IMR-90 (cell line): ENCODE results near the gene KDM2B. TPM values are rescaled to one million over a fixed set of nuclear protein-coding genes. Genes with fewer than 3 reads are reported as not detected.

Experiments
- ATAC-seq: fragments of 200-7000 bp; cut with Tn5 transposase; 2 replicates; pipeline ENCODE4 v1.9.1; 2020; ENCODE audit warnings: low read depth, mild to moderate bottlenecking, moderate library complexity
- BruUV-seq: library from RNA; stranded (reverse); fragments of 400-500 nt; replicated peaks from 2 replicates; lab custom pipeline; 2021; lab: Mats Ljungman, UMichigan
- CTCF ChIA-PET: fragments of 300-600 bp; formaldehyde crosslinking; extraction: SDS; loops from one replicate; lab custom pipeline; 2021; ENCODE audit warnings: antibody characterized with exemption; lab: Yijun Ruan, JAX
- POLR2A ChIA-PET: fragments of 300-600 bp; sonication (Branson Sonifier 250); formaldehyde crosslinking; loops from one replicate; lab custom pipeline; 2022; ENCODE audit warnings: antibody characterized with exemption; ENCODE audit not compliant: unreplicated experiment; lab: Charles Lee
- DNase-seq: peaks from one replicate; pipeline ENCODE4 v3.0.0; 2013
- H2AFZ ChIP-seq: replicated peaks from 2 replicates; pipeline ENCODE3; 2013; ENCODE audit warnings: low read length, mild to moderate bottlenecking; ENCODE audit not compliant: poor library complexity
- H2AK5ac ChIP-seq: 2 replicates; pipeline ENCODE4 v1.6.1; 2013; ENCODE audit warnings: low read depth, low read length, inconsistent platforms
- H2AK9ac ChIP-seq: replicated peaks from 2 replicates; pipeline ENCODE3; 2013; ENCODE audit warnings: mild to moderate bottlenecking, low read depth, low read length, moderate library complexity; ENCODE audit not compliant: poor library complexity
- H2BK120ac ChIP-seq: 2 replicates; pipeline ENCODE4 v1.6.1; 2013; ENCODE audit warnings: low read depth, low read length, inconsistent platforms
- H2BK15ac ChIP-seq: 3 replicates; pipeline ENCODE4 v1.6.1; 2013; ENCODE audit warnings: low read depth, low read length, inconsistent platforms
- H2BK20ac ChIP-seq: 2 replicates; pipeline ENCODE4 v1.6.1; 2013; ENCODE audit warnings: low read depth, mild to moderate bottlenecking, inconsistent platforms, low read length, moderate library complexity
- H2BK5ac ChIP-seq: 2 replicates; pipeline ENCODE4 v1.6.1; 2013; ENCODE audit warnings: mild to moderate bottlenecking, low read depth, low read length, inconsistent platforms; ENCODE audit not compliant: poor library complexity, severe bottlenecking
- H3K14ac ChIP-seq: replicated peaks from 2 replicates; pipeline ENCODE4 v1.6.1; 2013; ENCODE audit warnings: low read depth, low read length, inconsistent platforms
- H3K18ac ChIP-seq: 2 replicates; pipeline ENCODE4 v1.6.1; 2013; ENCODE audit warnings: low read depth, low read length, control low read depth
- H3K23ac ChIP-seq: 2 replicates; pipeline ENCODE4 v1.6.1; 2013; ENCODE audit warnings: low read depth, low read length, inconsistent platforms
- H3K27ac ChIP-seq: 2 replicates; pipeline ENCODE4 v1.5.1; 2013; ENCODE audit warnings: mild to moderate bottlenecking, control low read depth, low read length; ENCODE audit not compliant: insufficient read depth
- H3K27me3 ChIP-seq: 2 replicates; pipeline ENCODE4 v1.6.1; 2013; ENCODE audit warnings: low read length; ENCODE audit not compliant: control insufficient read depth, insufficient read depth
- H3K36me3 ChIP-seq: 2 replicates; pipeline ENCODE4 v1.6.1; 2013; ENCODE audit warnings: low read length, mixed read lengths; ENCODE audit not compliant: control insufficient read depth, insufficient read depth
- H3K4ac ChIP-seq: 2 replicates; pipeline ENCODE4 v1.6.1; 2013; ENCODE audit warnings: low read depth, low read length, inconsistent platforms
- H3K4me1 ChIP-seq: 2 replicates; pipeline ENCODE4 v1.6.1; 2013; ENCODE audit warnings: low read length, mixed read lengths; ENCODE audit not compliant: control insufficient read depth, insufficient read depth
- H3K4me2 ChIP-seq: 2 replicates; pipeline ENCODE4 v1.6.1; 2013; ENCODE audit warnings: low read depth, mild to moderate bottlenecking, control low read depth, low read length, moderate library complexity
- H3K4me3 ChIP-seq: 2 replicates; pipeline ENCODE4 v1.5.1; 2013; ENCODE audit warnings: low read depth, mild to moderate bottlenecking, control low read depth, low read length, moderate library complexity; ENCODE audit not compliant: insufficient read depth
- H3K56ac ChIP-seq: 2 replicates; pipeline ENCODE4 v1.6.1; 2013; ENCODE audit warnings: low read length, inconsistent platforms; ENCODE audit not compliant: insufficient read depth; ENCODE audit errors: extremely low read depth
- H3K79me1 ChIP-seq, 2 experiments: 2 replicates each; pipeline ENCODE4 v1.6.1; 2013; ENCODE audit warnings: low read length in 2 of 2, inconsistent platforms in 1 of 2, low read depth in 1 of 2
- H3K9ac ChIP-seq: 2 replicates; pipeline ENCODE4 v1.6.1; 2013; ENCODE audit warnings: low read depth, low read length, control low read depth
- H3K9me1 ChIP-seq: 2 replicates; pipeline ENCODE4 v1.6.1; 2013; ENCODE audit warnings: low read length, inconsistent platforms; ENCODE audit not compliant: insufficient read depth
- H3K9me3 ChIP-seq: 2 replicates; pipeline ENCODE4 v1.6.1; 2013; ENCODE audit warnings: low read length; ENCODE audit not compliant: control insufficient read depth, insufficient read depth
- H4K20me1 ChIP-seq: 2 replicates; pipeline ENCODE4 v1.6.1; 2013; ENCODE audit warnings: low read length, inconsistent platforms; ENCODE audit not compliant: insufficient read depth
- H4K5ac ChIP-seq: 2 replicates; pipeline ENCODE4 v1.6.1; 2013; ENCODE audit warnings: mild to moderate bottlenecking, low read depth, low read length, control low read depth
- H4K8ac ChIP-seq, 2 experiments: 2 replicates each; pipeline ENCODE4 v1.6.1; 2013; ENCODE audit warnings: low read depth in 2 of 2, low read length in 2 of 2, control low read depth in 1 of 2, inconsistent platforms in 1 of 2
- H4K91ac ChIP-seq: 2 replicates; pipeline ENCODE4 v1.6.1; 2013; ENCODE audit warnings: low read depth, low read length, inconsistent platforms; ENCODE audit not compliant: insufficient read depth
- BHLHE40 ChIP-seq: fragments of 150-350 bp; IDR thresholded peaks from 2 replicates; pipeline ENCODE4 v1.6.1; 2016; ENCODE audit warnings: mild to moderate bottlenecking, low read depth, low read length
- FOS ChIP-seq: fragments of 150-350 bp; IDR thresholded peaks from 2 replicates; pipeline ENCODE4 v1.6.1; 2016; ENCODE audit warnings: low read depth, low read length
- MAFK ChIP-seq: IDR thresholded peaks from 2 replicates; pipeline ENCODE4 v1.6.1; 2012; ENCODE audit warnings: low read depth, low read length, improper control_type of control experiment
- NFE2L2 ChIP-seq: fragments of 150-350 bp; IDR thresholded peaks from 2 replicates; pipeline ENCODE4 v1.6.1; 2016; ENCODE audit warnings: low read depth, mild to moderate bottlenecking, low read length
- POLR2A ChIP-seq: IDR thresholded peaks from 2 replicates; pipeline ENCODE4 v1.6.1; 2012; ENCODE audit warnings: mild to moderate bottlenecking, low read depth, low read length
- RCOR1 ChIP-seq: IDR thresholded peaks from 2 replicates; pipeline ENCODE4 v1.6.1; 2012; ENCODE audit warnings: mild to moderate bottlenecking, low read length, improper control_type of control experiment; ENCODE audit not compliant: insufficient replicate concordance
- RFX5 ChIP-seq: IDR thresholded peaks from 2 replicates; pipeline ENCODE4 v1.8.0; 2012; ENCODE audit warnings: low read depth, mild to moderate bottlenecking, low read length, moderate library complexity
- WGBS, 2 experiments: methylation state at CpG; one replicate each; pipeline versions ENCODE4 v1.1.5 to v1.1.7; 2013; ENCODE audit warnings: missing lambda C conversion rate in 2 of 2; ENCODE audit not compliant: insufficient read length in 1 of 2; ENCODE audit errors: extremely low coverage in 2 of 2; 5-methylcytosine and 5-hydroxymethylcytosine counted together
- dilution Hi-C: fragments of 300-500 bp; cut with HindIII; formaldehyde crosslinking; loops from one replicate; pipeline ENCODE4 v1.14.3; 2018; ENCODE audit warnings: low sequenced_read_pairs; ENCODE audit not compliant: unreplicated experiment
- in situ Hi-C: fragments of 300-500 bp; cut with MboI; formaldehyde crosslinking; loops from 3 replicates; pipeline ENCODE4 v1.14.3; 2019; ENCODE audit warnings: low sequenced_read_pairs, inconsistent platforms, mixed read lengths
- intact Hi-C: fragments of 100-400 bp; cut with micrococcal nuclease; formaldehyde crosslinking; loops from 2 replicates; pipeline ENCODE4 v1.10.0; 2022
- polyA plus RNA-seq, 3 experiments: library from polyadenylated mRNA; depleted of rRNA; stranded (reverse); fragments of >200 nt; gene quantifications; 2 replicates each; pipeline ENCODE4 v1.2.3, GENCODE V29; 2012; ENCODE audit warnings: low replicate concordance in 1 of 3
- total RNA-seq: library from RNA; depleted of rRNA; stranded (reverse); fragments of >200 nt; gene quantifications from 2 replicates; pipeline ENCODE4 v1.2.3, GENCODE V29; 2012
- TF ChIP-seq, protein P1 (sequence below): fragments of 150-350 bp; IDR thresholded peaks from 2 replicates; pipeline ENCODE4 v1.6.1; 2017; ENCODE audit warnings: mild to moderate bottlenecking, antibody characterized with exemption, low read length, low read depth
- TF ChIP-seq, protein P2 (sequence below): fragments of 150-350 bp; IDR thresholded peaks from 2 replicates; pipeline ENCODE4 v1.6.1; 2016; ENCODE audit warnings: low read depth, mild to moderate bottlenecking, low read length, moderate library complexity, borderline replicate concordance

KDM2B gene
- total and polyA plus RNA-seq, 2 of the 4 experiments (the other 2 are of a cell fraction): 22.6 to 24.2 TPM

DNA sequence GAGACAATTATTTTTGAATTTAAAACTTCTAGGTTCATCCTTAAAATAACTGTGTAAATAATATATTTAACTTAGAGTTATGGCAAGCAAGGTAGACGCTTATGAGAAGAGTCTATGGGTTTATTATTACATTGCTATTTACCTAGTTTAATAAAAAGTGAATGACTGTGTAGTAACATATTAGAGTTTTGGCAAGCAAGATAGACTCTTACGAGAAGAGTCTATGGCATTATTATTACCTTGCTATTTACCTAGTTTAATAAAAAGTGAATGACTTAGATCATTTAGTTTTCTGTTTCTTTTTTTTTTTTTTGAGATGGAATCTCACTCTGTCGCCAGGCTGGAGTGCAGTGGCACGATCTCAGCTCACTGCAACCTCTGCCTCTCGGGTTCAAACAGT lies 177.1 kb downstream of the KDM2B start:
- Histone ChIP-seq H2BK120ac (no peak overlapping the region), H3K56ac (no peak overlapping the region), H3K18ac (no peak overlapping the region), H3K36me3 (peaks cover 9% of the 10 kb centered on the region), H2AFZ (no peak overlapping the region), H2BK5ac (no peak overlapping the region), H3K79me1 (peaks cover 27 to 65% of the 10 kb centered on the region in 2 experiments), H3K4me2 (no peak overlapping the region), H3K23ac (no peak overlapping the region), H3K9me1 (no peaks in the 10 kb centered on the region; the same call in 1 of the 2 replicates), H4K20me1 (peaks cover under 1% of the 10 kb centered on the region; the same call in 1 of the 2 replicates), H2BK15ac (no peak overlapping the region), H2AK9ac (no peak overlapping the region), H3K27ac (no peak overlapping the region), H4K91ac (no peak overlapping the region), H3K14ac (no peak overlapping the region), H3K4me1 (no peaks in the 10 kb centered on the region; the same call in 1 of the 2 replicates), H3K4ac (no peak overlapping the region), H3K9me3 (no peaks in the 10 kb centered on the region), H2BK20ac (no peak overlapping the region), H3K27me3 (no peaks in the 10 kb centered on the region), H2AK5ac (no peak overlapping the region), H3K4me3 (no peak overlapping the region), H3K9ac (no peak overlapping the region), H4K5ac (no peak overlapping the region), H4K8ac (no peak overlapping the region)
- ChIA-PET CTCF (no interaction called here), POLR2A (no interaction called here)
- in situ Hi-C loops (no loop called here), dilution Hi-C loops (no loop called here), intact Hi-C loops (loop anchor here (5.0 kb wide), 1 partner anchor 71 kb away; no protein-coding TSS in a partner anchor)
- DNase-seq: no peak
- no TSS peak for BruUV-seq
- ATAC-seq: no peak
- TF ChIP-seq FOS (no peak), RCOR1 (no peak), BHLHE40 (no peak), RFX5 (no peak), MAFK (no peak), NFE2L2 (no peak), POLR2A (no peak)
- TF ChIP-seq, protein P1, sequence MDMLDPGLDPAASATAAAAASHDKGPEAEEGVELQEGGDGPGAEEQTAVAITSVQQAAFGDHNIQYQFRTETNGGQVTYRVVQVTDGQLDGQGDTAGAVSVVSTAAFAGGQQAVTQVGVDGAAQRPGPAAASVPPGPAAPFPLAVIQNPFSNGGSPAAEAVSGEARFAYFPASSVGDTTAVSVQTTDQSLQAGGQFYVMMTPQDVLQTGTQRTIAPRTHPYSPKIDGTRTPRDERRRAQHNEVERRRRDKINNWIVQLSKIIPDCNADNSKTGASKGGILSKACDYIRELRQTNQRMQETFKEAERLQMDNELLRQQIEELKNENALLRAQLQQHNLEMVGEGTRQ: no peak
- TF ChIP-seq, protein P2, sequence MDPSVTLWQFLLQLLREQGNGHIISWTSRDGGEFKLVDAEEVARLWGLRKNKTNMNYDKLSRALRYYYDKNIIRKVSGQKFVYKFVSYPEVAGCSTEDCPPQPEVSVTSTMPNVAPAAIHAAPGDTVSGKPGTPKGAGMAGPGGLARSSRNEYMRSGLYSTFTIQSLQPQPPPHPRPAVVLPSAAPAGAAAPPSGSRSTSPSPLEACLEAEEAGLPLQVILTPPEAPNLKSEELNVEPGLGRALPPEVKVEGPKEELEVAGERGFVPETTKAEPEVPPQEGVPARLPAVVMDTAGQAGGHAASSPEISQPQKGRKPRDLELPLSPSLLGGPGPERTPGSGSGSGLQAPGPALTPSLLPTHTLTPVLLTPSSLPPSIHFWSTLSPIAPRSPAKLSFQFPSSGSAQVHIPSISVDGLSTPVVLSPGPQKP: no peak
- WGBS, 2 experiments: 80% methylated on average over 1 of the region's 5 CpGs; no CpG with 5 or more reads in 1 of the 2 experiments
